HCEC 1CT (cell line): ENCODE data around the gene DCTN1.
"Not testable (repeated sequence)": the region's sequence is repeated elsewhere in the genome, so short reads cannot be mapped to it uniquely, and the experiment has no call there.

Source experiments
- DNase-seq: peaks from one replicate; pipeline ENCODE4 v3.0.0-alpha.2; 2017

Gene DCTN1

GRCh38 chr2:74379851-74380789, at the start of gene DCTN1:
TSS of gene DCTN1 (minus strand) at chr2:74380311. CDS start at chr2:74380037, 274 bp downstream.
- DNase-seq = peak; percentile 60

DNA sequence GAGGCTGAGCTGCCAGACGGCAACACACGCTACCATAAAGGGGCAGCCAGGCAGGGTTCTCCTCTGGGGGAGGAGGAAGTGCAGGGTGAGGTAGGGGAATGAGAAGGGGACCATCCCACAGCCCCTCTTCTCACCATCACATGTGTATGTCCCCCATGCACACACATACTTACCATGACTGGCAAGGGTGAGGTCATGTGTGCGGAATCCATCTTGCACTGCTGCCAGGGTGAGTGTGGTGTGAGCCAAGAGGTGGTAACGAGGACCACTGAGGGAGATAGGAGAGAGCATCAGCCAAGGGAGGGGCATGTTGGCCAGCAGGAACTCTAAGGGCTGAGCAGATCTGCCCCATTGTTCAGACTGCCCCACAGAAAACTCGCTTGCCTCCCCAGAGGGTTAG, 48.6 kb upstream of the DCTN1 start:
- no peak for DNase-seq

DNA sequence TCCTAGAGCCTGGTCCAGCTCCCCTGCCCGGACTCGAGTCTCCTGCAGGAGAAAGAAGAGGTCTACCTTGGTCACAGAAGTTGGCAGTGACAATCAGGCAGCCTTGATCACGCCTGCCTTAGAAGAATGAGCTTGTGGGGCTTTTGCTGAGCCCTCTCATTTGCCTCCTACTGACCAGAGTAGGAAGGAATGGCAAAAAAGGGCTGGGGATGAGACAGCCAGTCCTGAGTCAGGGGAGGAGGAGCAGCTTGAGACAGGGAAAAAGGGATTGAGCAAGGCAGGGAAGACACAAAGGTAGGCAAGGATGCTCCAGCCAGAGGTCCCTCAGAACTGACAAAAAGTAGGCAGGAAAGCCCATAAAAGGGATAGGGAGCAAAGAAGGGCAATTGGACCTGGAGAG, 47.4 kb upstream of the DCTN1 start:
- DNase-seq = no peak

GRCh38 chr2:74426181-74426758, 46.2 kb upstream of the DCTN1 start:
- no peak for DNase-seq

DNA sequence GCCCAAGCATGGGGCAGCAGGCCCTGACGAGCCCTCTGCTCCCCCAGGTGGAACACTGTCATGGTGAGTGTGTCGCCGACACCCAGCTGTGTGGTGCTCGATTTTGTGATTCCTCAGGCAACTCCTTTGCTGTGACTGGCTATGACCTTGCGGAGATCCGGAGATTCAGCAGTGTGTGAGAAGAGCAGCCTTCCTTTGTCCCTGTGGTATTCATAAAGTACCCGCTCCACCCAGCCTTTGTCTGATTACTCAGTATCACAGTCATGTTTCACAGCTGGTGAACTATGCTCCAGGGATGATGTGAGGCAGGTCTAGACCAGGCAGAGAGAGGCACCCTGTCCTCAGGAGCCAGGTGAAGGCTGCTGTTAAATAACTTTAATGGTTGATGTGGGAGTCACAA, 45.4 kb upstream of the DCTN1 start:
- DNase-seq = no peak

DNA sequence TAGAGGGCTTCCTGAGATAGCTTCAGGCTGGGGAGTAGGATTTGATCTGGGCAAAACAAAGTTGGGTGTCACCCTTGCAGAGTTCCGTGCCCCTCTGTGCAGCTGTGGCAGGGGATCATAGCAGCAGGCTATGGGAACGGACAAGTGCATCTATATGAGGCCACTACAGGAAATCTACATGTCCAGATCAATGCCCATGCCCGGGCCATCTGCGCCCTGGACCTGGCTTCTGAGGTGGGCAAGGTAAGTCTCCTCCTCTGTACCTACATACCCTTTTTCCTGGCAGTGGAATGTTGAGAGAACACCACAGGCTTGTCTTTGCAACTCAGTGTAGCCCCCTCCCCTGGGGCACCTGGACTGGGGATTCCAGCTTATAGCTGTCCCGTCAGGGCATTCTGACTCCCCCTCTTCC, 44.9 kb upstream of the DCTN1 start:
- no peak for DNase-seq

DNA sequence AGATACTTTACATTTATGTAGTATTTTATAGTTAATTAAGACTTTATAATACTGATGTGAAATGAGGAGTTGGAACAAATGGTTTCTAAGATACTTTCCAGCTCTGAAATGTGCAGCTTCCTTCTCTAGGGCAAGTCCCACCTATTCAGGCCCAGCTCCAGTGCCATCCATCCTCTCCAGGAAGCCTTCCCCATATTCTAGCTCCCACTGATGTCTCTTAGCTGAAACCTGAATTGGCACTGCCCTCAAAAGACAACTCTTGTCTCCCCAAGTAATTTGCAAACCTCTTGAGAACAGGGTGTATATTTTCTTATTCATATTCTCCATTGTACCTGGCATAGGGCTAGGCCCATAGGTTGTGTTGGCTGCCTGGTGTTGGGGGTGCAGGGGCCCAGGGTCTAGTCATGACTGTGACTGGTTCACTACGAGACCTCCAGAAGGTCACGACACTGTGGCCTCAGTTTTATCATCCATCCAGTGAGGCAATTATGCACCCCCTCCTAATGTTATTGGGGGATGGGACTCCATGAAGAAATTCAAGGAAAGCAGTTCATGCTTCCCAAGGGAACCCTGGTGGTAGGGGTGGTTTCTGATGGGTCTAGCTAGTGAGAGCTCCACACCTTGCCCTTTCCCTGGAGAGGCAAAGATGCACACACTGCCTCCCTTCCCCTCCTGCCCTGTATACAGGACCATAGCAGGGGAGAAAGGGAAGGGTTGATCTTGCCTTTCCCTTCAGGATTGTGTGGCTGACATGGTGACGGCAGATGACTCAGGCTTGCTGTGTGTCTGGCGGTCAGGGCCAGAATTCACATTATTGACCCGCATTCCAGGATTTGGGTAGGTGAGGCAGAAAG, 44.3 kb upstream of the DCTN1 start:
- DNase-seq = no peak

- no peak for DNase-seq
Measured at GRCh38 chr2:74423231-74424095, 43.4 kb upstream of the DCTN1 start.

DNA sequence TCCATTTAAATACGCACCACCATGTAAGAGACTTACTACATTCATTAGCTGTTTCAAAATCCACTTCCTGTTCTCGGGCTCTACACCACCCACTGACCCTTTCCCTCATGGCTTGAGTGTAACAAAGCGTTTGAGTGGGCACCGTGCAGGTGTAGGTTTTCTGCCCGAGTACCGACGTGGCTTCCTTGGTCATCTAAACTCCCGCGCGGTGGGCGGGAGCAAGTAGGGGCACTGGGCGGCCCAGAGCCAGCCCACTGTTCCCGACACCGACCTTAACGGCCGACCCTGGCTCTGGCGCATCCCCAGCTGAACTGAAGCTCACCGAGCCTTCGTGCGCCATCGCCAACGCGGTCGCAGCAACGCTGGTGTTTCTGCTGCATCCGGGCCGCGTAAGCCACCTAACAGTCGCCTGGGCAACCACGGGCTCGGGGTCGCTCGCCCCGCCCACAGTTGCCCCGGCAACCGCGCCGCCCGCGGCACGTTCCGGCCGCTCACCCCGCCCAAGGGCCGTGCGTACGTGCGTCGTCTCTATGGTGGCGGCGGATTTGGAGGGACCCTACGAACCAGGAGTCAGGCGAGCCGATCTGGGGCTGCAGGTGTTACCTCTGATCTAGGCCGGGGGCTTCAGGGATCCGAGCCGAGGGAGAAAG, 41.2 kb upstream of the DCTN1 start, which contains the start of the genes C2orf81 and WDR54:
Gene C2orf81 (minus strand): TSS at position 399 of the 650 bp plus-strand sequence. CDS start 59 bp downstream, at position 340.
Gene WDR54 (plus strand): TSS at position 510 of the 650 bp plus-strand sequence. CDS start 424 bp downstream, outside the sequence.
- peak; percentile 88 for DNase-seq

DNA sequence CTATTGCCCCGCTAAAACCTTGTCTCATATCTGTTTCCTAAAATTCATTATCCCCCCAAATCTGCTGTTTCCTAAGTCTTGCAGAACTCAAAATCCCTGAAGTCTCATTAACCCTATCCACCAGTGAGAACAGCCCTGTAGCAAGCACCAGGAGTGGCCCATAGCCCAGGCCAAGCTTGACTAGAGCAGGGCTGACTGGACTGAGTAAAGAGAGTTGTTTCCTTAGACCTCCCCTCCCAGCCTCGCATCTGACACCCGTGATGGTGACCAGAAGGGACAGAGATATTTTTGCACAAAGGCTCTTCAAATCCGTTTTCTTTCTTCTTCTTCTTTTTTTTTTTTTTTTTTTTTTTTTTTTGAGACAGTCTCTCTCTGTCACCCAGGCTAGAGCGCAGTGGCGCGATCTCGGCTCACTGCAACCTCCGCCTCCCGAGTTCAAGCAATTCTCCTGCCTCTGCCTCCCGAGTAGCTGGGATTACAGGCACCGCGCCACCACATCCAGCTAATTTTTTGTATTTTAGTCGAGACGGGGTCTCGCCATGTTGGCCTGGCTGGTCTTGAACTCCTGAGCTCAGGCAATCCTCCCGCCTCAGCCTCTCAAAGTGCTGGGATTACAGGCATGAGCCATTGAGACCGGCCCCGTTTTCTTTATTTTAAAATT, 40.5 kb upstream of the DCTN1 start:
- not testable (repeated sequence) for DNase-seq

GRCh38 chr2:74420006-74420405, 39.9 kb upstream of the DCTN1 start:
- no peak for DNase-seq

DNA sequence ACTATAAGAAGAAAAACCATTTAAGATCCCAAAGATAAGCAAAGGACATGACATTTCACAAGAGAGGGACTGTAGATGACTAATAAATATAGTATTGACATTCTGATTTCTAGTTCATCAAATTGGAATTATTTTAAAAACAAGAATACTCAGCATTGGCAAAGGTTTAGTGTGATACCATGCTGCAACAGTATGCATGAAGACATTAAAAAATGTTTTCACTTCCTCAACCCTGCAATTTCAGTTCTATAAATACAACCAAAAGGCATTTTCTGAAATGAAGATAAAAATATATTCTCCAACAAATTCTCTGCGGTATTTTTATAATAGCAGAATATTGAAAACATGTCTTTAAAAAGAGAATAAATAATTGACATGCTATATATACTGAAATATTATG, 39.2 kb upstream of the DCTN1 start:
- no peak for DNase-seq

- no peak for DNase-seq
Measured at GRCh38 chr2:74418312-74418711, 38.2 kb upstream of the DCTN1 start.

DNA sequence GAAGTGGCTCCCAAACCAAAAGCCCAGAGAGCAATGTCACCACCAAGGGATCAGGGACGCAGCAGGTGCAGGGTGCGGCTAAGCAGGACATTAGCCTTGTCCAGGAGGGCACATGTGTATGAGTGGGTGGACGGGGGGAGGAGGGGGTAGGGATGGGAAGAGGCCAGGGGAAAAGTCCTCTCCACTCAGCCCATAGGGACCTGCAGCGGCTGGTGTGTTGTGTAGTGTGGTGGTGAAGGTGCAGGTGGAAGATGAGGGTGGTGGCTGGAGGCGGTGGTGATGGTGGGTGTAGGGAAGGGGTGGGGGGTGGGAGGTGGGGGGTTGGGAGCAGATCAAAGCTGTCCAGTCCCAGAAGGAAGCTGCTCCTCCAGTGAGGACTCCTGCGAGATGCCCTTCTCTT, 37.7 kb upstream of the DCTN1 start:
- no peak for DNase-seq

GRCh38 chr2:74417197-74417596, 37.1 kb upstream of the DCTN1 start:
- DNase-seq = no peak

DNA sequence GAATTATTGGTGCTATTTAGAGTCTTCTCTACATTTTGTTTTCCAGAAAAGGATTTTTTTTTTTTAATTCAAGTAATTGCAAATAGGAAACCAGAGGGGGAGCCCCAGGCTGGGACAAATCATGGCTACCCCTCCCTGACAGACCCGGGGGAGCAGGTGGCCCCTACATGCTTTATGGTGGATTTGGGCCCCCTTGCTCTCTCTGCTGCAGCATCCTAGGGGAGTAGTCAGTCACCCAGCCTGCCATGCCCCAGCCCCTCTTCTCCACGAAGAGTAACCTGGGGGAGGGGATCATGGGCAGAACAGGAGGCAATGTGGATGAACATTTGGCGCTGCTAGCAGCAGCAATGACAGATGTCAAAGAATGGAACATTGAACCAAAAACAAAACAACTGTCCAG, 36.7 kb upstream of the DCTN1 start:
- no peak for DNase-seq

- DNase-seq = no peak
Measured at GRCh38 chr2:74415762-74416395, 35.8 kb upstream of the DCTN1 start.

- no peak for DNase-seq
Measured at GRCh38 chr2:74414881-74415761, 35.0 kb upstream of the DCTN1 start.

- no peak for DNase-seq
Measured at GRCh38 chr2:74414441-74414840, 34.3 kb upstream of the DCTN1 start.
